ENCODE results near the gene FGF11.
A peak's percentile ranks its signal among the peaks of the same experiment; 100 is the strongest.
"Not testable (repeated sequence)": the region's sequence is repeated elsewhere in the genome, so short reads cannot be mapped to it uniquely, and the experiment has no call there.

FGF11 gene

DNA sequence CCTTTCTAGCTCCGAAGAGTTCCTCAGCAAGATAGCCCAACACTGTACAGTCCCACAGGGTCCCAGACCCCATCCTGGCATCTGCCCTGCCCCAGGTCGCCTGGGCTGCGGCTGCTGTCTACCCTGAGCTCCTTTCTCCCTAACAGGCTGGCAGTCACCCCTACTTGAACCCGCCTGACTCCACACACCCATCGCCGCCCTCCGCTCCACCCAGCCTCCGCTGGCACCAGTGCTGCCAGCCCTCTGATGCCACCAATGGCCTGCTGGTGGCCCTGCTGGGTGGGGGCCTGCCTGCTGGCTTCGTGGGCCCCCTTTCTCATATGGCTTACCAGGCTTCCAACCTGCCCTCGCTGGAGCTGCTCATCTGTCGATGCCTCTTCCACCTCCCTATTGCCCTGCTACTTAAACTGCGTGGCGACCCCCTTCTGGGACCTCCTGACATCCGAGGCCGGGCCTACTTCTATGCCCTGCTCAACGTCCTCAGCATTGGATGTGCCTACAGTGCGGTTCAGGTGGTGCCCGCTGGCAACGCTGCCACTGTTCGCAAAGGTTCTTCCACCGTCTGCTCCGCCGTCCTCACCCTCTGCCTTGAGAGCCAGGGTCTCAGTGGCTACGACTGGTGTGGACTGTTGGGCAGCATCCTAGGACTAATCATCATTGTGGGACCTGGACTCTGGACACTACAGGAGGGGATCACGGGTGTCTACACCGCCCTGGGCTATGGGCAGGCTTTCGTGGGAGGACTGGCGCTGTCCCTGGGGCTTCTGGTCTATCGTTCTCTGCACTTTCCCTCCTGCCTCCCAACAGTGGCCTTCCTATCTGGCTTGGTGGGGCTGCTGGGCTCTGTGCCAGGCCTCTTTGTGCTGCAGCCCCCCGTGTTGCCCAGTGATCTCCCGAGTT lies 42.8 kb downstream of the FGF11 start:
- not testable (repeated sequence) for DNase-seq

DNA sequence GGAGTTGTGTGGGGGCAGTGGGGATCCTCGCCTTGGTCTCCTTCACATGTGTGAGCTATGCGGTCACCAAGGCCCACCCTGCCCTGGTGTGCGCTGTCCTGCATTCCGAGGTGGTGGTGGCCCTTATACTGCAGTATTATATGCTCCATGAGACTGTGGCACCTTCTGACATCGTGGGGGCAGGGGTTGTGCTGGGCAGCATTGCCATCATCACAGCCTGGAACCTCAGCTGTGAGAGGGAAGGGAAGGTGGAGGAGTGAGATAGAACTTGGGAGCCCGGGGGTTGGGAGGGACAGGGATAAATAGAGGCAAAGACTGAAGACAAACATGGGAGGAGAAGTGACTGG lies 43.4 kb downstream of the FGF11 start:
- DNase-seq: not testable (repeated sequence)

DNA sequence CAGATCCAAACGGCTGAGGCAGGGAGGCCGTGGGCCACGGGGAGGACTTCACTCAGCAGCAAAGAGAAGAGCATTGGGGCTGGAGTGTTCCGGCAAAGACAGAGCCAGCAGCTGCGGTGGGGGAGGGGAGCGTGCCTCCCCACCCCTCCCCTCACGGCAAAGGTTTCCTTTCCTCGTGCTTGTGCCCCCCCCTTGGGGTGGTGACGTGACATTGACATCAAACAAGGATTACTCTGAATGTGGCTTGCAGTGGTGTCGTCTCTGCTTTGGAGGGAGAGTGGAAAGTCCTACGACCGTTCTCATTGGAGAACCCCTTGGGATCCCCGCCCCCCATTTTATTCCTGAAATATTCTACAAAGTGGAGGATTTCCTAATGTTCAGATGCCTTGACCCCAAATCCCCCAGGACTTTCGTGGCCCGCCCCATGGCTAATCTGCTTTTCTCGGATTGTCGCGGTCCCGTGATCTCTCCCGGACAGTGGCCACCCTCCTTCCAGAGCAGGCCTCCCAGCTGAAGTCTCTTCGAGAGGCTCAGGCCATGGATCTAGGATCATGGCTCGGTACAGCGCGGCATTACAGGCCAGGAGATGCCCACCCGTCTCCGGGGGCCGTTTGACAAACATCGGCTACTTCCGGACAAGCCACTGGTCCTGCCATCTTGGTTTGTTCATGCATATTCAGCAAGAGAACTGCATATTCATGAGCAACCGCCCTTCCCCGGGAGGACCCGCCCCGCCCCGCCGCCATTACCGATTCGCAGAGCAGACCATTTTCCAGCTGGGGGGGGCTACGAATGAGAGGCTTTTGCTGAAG lies 44.1 kb downstream of the FGF11 start:
- DNase-seq: peak; percentile 94

DNA sequence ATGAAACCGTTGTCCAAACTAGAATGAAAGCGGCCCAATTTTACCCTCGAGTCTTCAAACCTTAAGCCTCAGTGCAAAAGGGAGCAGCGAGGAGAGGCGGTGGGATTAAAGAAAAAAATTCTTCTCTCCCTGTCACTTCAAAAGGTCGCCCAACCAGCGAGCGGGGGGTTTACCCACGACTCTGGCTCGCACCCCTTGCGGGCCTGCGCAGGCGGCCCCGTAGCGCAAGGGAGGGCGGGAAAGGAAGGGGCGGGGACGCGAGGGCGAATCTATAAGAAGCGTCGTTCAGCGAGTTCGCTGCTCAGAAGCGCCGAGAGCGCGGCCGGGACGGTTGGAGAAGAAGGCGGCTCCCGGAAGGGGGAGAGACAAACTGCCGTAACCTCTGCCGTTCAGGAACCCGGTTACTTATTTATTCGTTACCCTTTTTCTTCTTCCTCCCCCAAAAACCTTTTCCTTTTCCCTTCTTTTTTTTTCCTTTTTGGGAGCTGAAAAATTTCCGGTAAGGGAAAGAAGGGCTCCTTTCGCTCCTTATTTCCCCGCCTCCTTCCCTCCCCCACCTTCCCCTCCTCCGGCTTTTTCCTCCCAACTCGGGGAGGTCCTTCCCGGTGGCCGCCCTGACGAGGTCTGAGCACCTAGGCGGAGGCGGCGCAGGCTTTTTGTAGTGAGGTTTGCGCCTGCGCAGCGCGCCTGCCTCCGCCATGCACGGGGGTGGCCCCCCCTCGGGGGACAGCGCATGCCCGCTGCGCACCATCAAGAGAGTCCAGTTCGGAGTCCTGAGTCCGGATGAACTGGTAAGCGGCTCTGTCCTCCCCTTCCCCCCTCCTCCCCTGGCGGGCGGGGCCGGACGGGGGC lies 45.0 kb downstream of the FGF11 start, which contains the start of gene POLR2A:
Gene POLR2A (plus strand): TSS at position 300 of the 852 bp plus-strand sequence.
- DNase-seq: peak; percentile 97

DNA sequence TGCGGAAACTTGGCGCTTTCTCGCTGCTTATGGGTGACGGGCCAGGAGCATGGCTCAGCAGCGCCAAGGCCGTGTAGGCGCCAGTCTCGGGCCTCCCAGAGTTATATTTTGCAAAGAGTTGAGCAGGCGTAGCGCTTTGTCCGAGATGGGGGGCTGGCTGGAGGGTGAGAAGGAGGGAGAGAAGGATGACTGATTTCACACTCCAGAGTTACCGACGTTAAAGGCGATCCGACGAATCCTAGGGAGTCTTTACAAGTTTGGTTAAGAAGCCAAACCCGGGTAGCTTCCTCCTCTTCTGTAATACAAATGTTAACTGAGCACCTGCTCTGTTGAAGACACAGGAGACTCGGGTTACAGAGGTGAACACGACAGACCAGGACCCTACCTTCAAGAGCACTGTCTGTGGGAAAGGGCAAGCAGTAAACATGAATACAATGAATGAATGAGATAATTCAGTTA lies 45.6 kb downstream of the FGF11 start:
- DNase-seq: no peak

DNA sequence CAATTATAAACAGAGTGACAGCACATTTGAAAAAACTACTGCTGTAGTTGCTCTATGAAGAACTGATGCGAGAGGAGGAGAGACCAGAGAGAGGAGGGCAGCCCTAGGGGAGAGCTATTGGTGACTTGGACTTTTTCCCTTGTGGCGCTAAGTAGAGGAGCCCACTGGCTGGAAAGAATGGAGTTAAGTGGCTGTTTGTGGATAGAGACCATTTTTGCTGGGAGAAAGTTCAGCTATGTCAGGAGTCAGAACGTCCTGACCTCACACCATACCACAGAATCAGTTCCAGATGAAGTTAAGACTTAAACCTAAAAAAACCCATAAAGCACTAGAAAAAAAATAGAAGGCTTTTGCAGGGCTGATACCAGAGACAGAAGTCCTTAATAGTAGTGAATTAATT lies 46.9 kb downstream of the FGF11 start:
- no peak for DNase-seq

DNA sequence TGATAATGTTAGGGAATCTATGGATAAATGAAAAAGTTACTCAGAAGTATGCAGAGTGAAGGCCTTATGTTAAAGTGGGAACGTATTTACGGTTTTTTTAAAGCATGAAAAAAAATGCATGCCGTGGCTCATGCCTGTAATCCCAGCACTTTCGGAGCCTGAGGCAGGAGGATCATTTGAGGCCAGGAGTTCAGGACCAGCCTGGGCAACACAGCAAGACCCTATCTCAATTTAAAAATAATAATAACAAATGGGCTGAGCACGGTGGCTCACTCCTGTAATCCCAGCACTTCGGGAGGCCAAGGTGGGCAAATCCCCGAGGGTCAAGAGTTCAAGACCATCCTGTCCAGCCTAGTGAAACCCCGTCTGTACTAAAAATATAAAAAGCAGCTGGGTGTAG lies 50.8 kb downstream of the FGF11 start:
- no peak for DNase-seq

DNA sequence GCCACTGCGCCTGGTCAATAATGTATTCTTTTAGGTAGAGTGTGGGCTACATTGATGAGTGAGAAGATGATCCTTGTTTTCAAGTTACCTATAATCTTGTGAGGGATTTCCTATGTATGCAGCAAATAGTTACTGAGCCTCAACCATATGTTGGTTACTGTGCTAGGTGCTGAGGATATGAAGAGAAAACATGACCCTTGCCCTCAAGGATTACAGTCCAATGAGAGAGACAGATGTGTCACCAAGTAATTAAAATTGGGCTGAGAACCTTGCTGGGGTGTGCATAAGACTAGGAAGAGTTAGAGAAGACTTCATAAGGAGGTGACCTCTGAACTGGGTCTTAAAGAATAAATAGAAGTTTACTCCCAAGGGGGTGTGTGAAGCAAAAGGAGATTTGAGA lies 52.3 kb downstream of the FGF11 start:
- no peak for DNase-seq

DNA sequence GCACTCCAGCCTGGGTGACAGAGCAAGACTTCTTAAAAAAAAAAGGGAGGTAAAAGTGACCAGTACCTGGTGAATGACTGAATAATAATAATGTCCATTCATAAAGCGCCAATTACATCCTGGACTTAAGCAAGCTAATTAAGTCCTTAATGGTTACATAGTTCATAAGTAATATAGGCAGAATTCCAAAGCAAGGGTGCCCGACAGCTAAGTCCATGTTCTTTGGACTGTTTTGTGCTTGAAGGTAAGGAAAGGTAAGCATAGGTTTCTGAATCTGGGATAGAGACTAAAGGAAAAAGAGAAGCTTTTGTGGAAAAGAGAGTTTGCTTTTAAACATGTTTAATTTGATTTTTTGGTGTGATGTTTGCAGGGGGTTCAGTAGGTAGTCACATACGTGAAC lies 54.6 kb downstream of the FGF11 start:
- no peak for DNase-seq

All from activated naive CD4-positive, alpha-beta T cell treated with Interleukin-2 at 50 U/mL for 16 hours (primary cell).